Measurements from ENCODE around the gene KREMEN1.

- no peak for TF ChIP-seq CTCF (IDR thresholded peaks at IDR 0.05)
- no peak for TF ChIP-seq POLR2AphosphoS5 (IDR thresholded peaks at IDR 0.05; ENCODE audit: low read depth, low read length)
Measured at GRCh38 chr22:29198240-29198639, 125.4 kb downstream of the KREMEN1 start.
